Lower lobe of right lung (tissue), 2 donors: ENCODE measurements around the gene ZNF236. TPM values are rescaled to one million over a fixed set of nuclear protein-coding genes. Genes with fewer than 3 reads are reported as not detected.

Experiments
- ATAC-seq, 2 donors: fragments of 200-7000 bp; cut with Tn5 transposase; one replicate each; pipeline ENCODE4 v1.9.1; 2020 to 2022; ENCODE audit warnings: mild to moderate bottlenecking in 2 of 2, moderate library complexity in 2 of 2
- DNase-seq: peaks from one replicate; pipeline ENCODE4 v3.0.0-alpha.2; 2020
- H3K27ac ChIP-seq: fragments of 200-600 bp; one replicate; pipeline ENCODE4 v1.8.0; 2022
- H3K27me3 ChIP-seq: fragments of 200-600 bp; one replicate; pipeline ENCODE4 v1.8.0; 2022; ENCODE audit warnings: low read depth
- H3K36me3 ChIP-seq: fragments of 200-600 bp; one replicate; pipeline ENCODE4 v1.8.0; 2022; ENCODE audit warnings: mild to moderate bottlenecking
- H3K4me1 ChIP-seq: fragments of 200-600 bp; one replicate; pipeline ENCODE4 v1.8.0; 2022
- H3K4me3 ChIP-seq: fragments of 200-600 bp; one replicate; pipeline ENCODE4 v1.8.0; 2022; ENCODE audit warnings: mild to moderate bottlenecking
- H3K9me3 ChIP-seq: fragments of 200-600 bp; one replicate; pipeline ENCODE4 v1.8.0; 2022
- intact Hi-C: fragments of 100-400 bp; cut with DNase I; formaldehyde crosslinking; loops from one replicate; pipeline ENCODE4 v1.11.0; 2022
- total RNA-seq: library from RNA; stranded (reverse); fragmentation: NEBNext Ultra II Directional; extraction: Animal tissue kit (Norgen Biotek cat#: 25700); gene quantifications from one replicate; pipeline ENCODE4 v1.2.1, GENCODE V29; 2021
- TF ChIP-seq, protein P1 (sequence below): fragments of 200-600 bp; IDR thresholded peaks from one replicate; pipeline ENCODE4 v1.8.0; 2022; ENCODE audit warnings: antibody characterized with exemption, mild to moderate bottlenecking
- donor health status: DM: no; HTN: yes; CAD: no; lungs with severe emphysema.

ZNF236 gene
- total RNA-seq, 1 donor from 2014 or later = 18.0 TPM

- intact Hi-C loops = no loop called here
- Histone ChIP-seq H3K4me1 (no peaks in the 10 kb centered on the region), H3K4me3 (no peak overlapping the region), H3K27ac (no peak overlapping the region), H3K9me3 (no peaks in the 10 kb centered on the region), H3K36me3 (peaks cover 81% of the 10 kb centered on the region), H3K27me3 (no peaks in the 10 kb centered on the region)
- TF ChIP-seq, protein P1, sequence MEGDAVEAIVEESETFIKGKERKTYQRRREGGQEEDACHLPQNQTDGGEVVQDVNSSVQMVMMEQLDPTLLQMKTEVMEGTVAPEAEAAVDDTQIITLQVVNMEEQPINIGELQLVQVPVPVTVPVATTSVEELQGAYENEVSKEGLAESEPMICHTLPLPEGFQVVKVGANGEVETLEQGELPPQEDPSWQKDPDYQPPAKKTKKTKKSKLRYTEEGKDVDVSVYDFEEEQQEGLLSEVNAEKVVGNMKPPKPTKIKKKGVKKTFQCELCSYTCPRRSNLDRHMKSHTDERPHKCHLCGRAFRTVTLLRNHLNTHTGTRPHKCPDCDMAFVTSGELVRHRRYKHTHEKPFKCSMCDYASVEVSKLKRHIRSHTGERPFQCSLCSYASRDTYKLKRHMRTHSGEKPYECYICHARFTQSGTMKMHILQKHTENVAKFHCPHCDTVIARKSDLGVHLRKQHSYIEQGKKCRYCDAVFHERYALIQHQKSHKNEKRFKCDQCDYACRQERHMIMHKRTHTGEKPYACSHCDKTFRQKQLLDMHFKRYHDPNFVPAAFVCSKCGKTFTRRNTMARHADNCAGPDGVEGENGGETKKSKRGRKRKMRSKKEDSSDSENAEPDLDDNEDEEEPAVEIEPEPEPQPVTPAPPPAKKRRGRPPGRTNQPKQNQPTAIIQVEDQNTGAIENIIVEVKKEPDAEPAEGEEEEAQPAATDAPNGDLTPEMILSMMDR = no peak
- DNase-seq (no peak), ATAC-seq (no peak)
These were observed 106.0 kb downstream of the ZNF236 start for GRCh38 chr18:76928179-76928868.

DNA sequence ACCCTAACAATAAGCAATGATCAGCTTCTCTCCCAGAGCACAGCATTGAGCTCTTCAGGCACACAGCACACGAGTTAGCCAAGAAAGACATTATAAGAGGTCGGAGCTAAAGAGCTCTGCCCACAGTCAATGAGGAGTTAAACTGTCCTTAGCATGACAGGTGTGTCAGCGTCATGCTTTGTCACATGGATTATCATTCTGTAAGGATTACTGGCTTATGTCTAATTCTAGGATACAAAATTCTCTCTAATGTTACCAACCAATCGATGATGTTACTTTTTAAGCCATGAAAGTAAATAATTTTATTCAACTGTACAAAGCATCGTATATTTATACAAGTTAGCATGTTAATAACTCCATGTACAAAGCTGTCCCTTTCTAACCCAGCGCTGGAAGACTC, 108.8 kb downstream of the ZNF236 start:
- Histone ChIP-seq H3K9me3 (no peaks in the 10 kb centered on the region), H3K4me3 (no peak overlapping the region), H3K27me3 (no peaks in the 10 kb centered on the region), H3K4me1 (no peaks in the 10 kb centered on the region), H3K27ac (no peak overlapping the region), H3K36me3 (peaks cover 63% of the 10 kb centered on the region)
- TF ChIP-seq, protein P1 = no peak
- DNase-seq (no peak), ATAC-seq (no peak)
- intact Hi-C loops = no loop called here

- no peak overlapping the region for H3K27ac ChIP-seq
- DNase-seq = no peak
- H3K4me1 ChIP-seq = no peaks in the 10 kb centered on the region
- no peaks in the 10 kb centered on the region for H3K27me3 ChIP-seq
- intact Hi-C loops = no loop called here
- H3K9me3 ChIP-seq = no peaks in the 10 kb centered on the region
- TF ChIP-seq, protein P1 = no peak
- no peak overlapping the region for H3K4me3 ChIP-seq
- H3K36me3 ChIP-seq = peaks cover 68% of the 10 kb centered on the region
- peak; percentile 47 to 79 for ATAC-seq
These were observed 109.9 kb downstream of the ZNF236 start for GRCh38 chr18:76932026-76932819.

DNA sequence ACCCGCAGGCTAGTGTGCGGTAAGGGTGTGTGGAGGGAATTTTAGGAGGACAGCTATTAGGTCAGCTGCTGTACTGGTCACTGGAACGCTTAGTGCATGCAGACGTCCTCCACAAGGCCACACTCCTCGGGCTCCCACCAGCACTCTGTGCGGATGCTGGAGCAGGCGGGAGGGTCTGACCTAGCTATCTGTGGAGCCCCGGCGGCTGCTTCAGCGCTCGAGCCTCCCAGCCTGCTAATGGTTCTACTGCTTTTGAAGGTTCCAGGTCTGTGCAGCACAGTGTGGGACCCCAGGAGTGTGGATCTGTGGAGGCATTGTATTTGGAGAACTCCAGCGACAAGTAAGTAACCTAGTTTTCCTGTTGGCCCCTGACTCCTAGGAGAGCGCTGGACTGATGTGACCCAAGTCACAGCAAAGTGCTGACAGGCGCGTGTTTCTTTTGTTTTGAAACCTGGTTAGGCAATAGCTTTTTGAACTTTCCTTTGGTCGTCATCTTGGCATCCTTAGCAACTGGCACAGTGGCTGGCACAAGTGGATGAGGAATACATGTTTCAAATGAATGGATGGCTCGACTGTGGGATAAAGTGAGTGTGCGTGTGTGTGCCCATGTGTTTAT, 113.5 kb downstream of the ZNF236 start:
- Histone ChIP-seq H3K4me3 (no peak overlapping the region), H3K4me1 (no peaks in the 10 kb centered on the region), H3K27ac (no peak overlapping the region), H3K36me3 (peaks cover 54% of the 10 kb centered on the region), H3K9me3 (no peaks in the 10 kb centered on the region), H3K27me3 (no peaks in the 10 kb centered on the region)
- no peak for ATAC-seq
- no peak for DNase-seq
- intact Hi-C loops = no loop called here
- TF ChIP-seq, protein P1 = no peak

- Histone ChIP-seq H3K4me1 (no peaks in the 10 kb centered on the region), H3K4me3 (no peak overlapping the region), H3K36me3 (peaks cover 50% of the 10 kb centered on the region), H3K27ac (no peak overlapping the region), H3K9me3 (no peaks in the 10 kb centered on the region), H3K27me3 (no peaks in the 10 kb centered on the region)
- no peak for ATAC-seq
- intact Hi-C loops = no loop called here
- DNase-seq = no peak
- TF ChIP-seq, protein P1 = no peak
These were observed 114.5 kb downstream of the ZNF236 start for GRCh38 chr18:76936877-76937276.
